IMR-90 (cell line): ENCODE data around the gene GLB1L. TPM values are rescaled to one million over a fixed set of nuclear protein-coding genes. Genes with fewer than 3 reads are reported as not detected.

ENCODE experiments used
- ATAC-seq: fragments of 200-7000 bp; cut with Tn5 transposase; 2 replicates; pipeline ENCODE4 v1.9.1; 2020; ENCODE audit warnings: low read depth, mild to moderate bottlenecking, moderate library complexity
- BruUV-seq: library from RNA; stranded (reverse); fragments of 400-500 nt; replicated peaks from 2 replicates; lab custom pipeline; 2021; lab: Mats Ljungman, UMichigan
- CTCF ChIA-PET: fragments of 300-600 bp; formaldehyde crosslinking; extraction: SDS; loops from one replicate; lab custom pipeline; 2021; ENCODE audit warnings: antibody characterized with exemption; lab: Yijun Ruan, JAX
- POLR2A ChIA-PET: fragments of 300-600 bp; sonication (Branson Sonifier 250); formaldehyde crosslinking; loops from one replicate; lab custom pipeline; 2022; ENCODE audit warnings: antibody characterized with exemption; ENCODE audit not compliant: unreplicated experiment; lab: Charles Lee
- DNase-seq: peaks from one replicate; pipeline ENCODE4 v3.0.0; 2013
- H2AFZ ChIP-seq: replicated peaks from 2 replicates; pipeline ENCODE3; 2013; ENCODE audit warnings: low read length, mild to moderate bottlenecking; ENCODE audit not compliant: poor library complexity
- H2AK5ac ChIP-seq: 2 replicates; pipeline ENCODE4 v1.6.1; 2013; ENCODE audit warnings: low read depth, low read length, inconsistent platforms
- H2AK9ac ChIP-seq: replicated peaks from 2 replicates; pipeline ENCODE3; 2013; ENCODE audit warnings: mild to moderate bottlenecking, low read depth, low read length, moderate library complexity; ENCODE audit not compliant: poor library complexity
- H2BK120ac ChIP-seq: 2 replicates; pipeline ENCODE4 v1.6.1; 2013; ENCODE audit warnings: low read depth, low read length, inconsistent platforms
- H2BK15ac ChIP-seq: 3 replicates; pipeline ENCODE4 v1.6.1; 2013; ENCODE audit warnings: low read depth, low read length, inconsistent platforms
- H2BK20ac ChIP-seq: 2 replicates; pipeline ENCODE4 v1.6.1; 2013; ENCODE audit warnings: low read depth, mild to moderate bottlenecking, inconsistent platforms, low read length, moderate library complexity
- H2BK5ac ChIP-seq: 2 replicates; pipeline ENCODE4 v1.6.1; 2013; ENCODE audit warnings: mild to moderate bottlenecking, low read depth, low read length, inconsistent platforms; ENCODE audit not compliant: poor library complexity, severe bottlenecking
- H3K14ac ChIP-seq: replicated peaks from 2 replicates; pipeline ENCODE4 v1.6.1; 2013; ENCODE audit warnings: low read depth, low read length, inconsistent platforms
- H3K18ac ChIP-seq: 2 replicates; pipeline ENCODE4 v1.6.1; 2013; ENCODE audit warnings: low read depth, low read length, control low read depth
- H3K23ac ChIP-seq: 2 replicates; pipeline ENCODE4 v1.6.1; 2013; ENCODE audit warnings: low read depth, low read length, inconsistent platforms
- H3K27ac ChIP-seq: 2 replicates; pipeline ENCODE4 v1.5.1; 2013; ENCODE audit warnings: mild to moderate bottlenecking, control low read depth, low read length; ENCODE audit not compliant: insufficient read depth
- H3K27me3 ChIP-seq: 2 replicates; pipeline ENCODE4 v1.6.1; 2013; ENCODE audit warnings: low read length; ENCODE audit not compliant: control insufficient read depth, insufficient read depth
- H3K36me3 ChIP-seq: 2 replicates; pipeline ENCODE4 v1.6.1; 2013; ENCODE audit warnings: low read length, mixed read lengths; ENCODE audit not compliant: control insufficient read depth, insufficient read depth
- H3K4ac ChIP-seq: 2 replicates; pipeline ENCODE4 v1.6.1; 2013; ENCODE audit warnings: low read depth, low read length, inconsistent platforms
- H3K4me1 ChIP-seq: 2 replicates; pipeline ENCODE4 v1.6.1; 2013; ENCODE audit warnings: low read length, mixed read lengths; ENCODE audit not compliant: control insufficient read depth, insufficient read depth
- H3K4me2 ChIP-seq: 2 replicates; pipeline ENCODE4 v1.6.1; 2013; ENCODE audit warnings: low read depth, mild to moderate bottlenecking, control low read depth, low read length, moderate library complexity
- H3K4me3 ChIP-seq: 2 replicates; pipeline ENCODE4 v1.5.1; 2013; ENCODE audit warnings: low read depth, mild to moderate bottlenecking, control low read depth, low read length, moderate library complexity; ENCODE audit not compliant: insufficient read depth
- H3K56ac ChIP-seq: 2 replicates; pipeline ENCODE4 v1.6.1; 2013; ENCODE audit warnings: low read length, inconsistent platforms; ENCODE audit not compliant: insufficient read depth; ENCODE audit errors: extremely low read depth
- H3K79me1 ChIP-seq, 2 experiments: 2 replicates each; pipeline ENCODE4 v1.6.1; 2013; ENCODE audit warnings: low read length in 2 of 2, inconsistent platforms in 1 of 2, low read depth in 1 of 2
- H3K9ac ChIP-seq: 2 replicates; pipeline ENCODE4 v1.6.1; 2013; ENCODE audit warnings: low read depth, low read length, control low read depth
- H3K9me1 ChIP-seq: 2 replicates; pipeline ENCODE4 v1.6.1; 2013; ENCODE audit warnings: low read length, inconsistent platforms; ENCODE audit not compliant: insufficient read depth
- H3K9me3 ChIP-seq: 2 replicates; pipeline ENCODE4 v1.6.1; 2013; ENCODE audit warnings: low read length; ENCODE audit not compliant: control insufficient read depth, insufficient read depth
- H4K20me1 ChIP-seq: 2 replicates; pipeline ENCODE4 v1.6.1; 2013; ENCODE audit warnings: low read length, inconsistent platforms; ENCODE audit not compliant: insufficient read depth
- H4K5ac ChIP-seq: 2 replicates; pipeline ENCODE4 v1.6.1; 2013; ENCODE audit warnings: mild to moderate bottlenecking, low read depth, low read length, control low read depth
- H4K8ac ChIP-seq, 2 experiments: 2 replicates each; pipeline ENCODE4 v1.6.1; 2013; ENCODE audit warnings: low read depth in 2 of 2, low read length in 2 of 2, control low read depth in 1 of 2, inconsistent platforms in 1 of 2
- H4K91ac ChIP-seq: 2 replicates; pipeline ENCODE4 v1.6.1; 2013; ENCODE audit warnings: low read depth, low read length, inconsistent platforms; ENCODE audit not compliant: insufficient read depth
- POLR2A ChIP-seq: IDR thresholded peaks from 2 replicates; pipeline ENCODE4 v1.6.1; 2012; ENCODE audit warnings: mild to moderate bottlenecking, low read depth, low read length
- RAD21 ChIP-seq: IDR thresholded peaks from 2 replicates; pipeline ENCODE4 v1.6.1; 2012; ENCODE audit warnings: low read length, improper control_type of control experiment
- WGBS, 2 experiments: methylation state at CpG; one replicate each; pipeline versions ENCODE4 v1.1.5 to v1.1.7; 2013; ENCODE audit warnings: missing lambda C conversion rate in 2 of 2; ENCODE audit not compliant: insufficient read length in 1 of 2; ENCODE audit errors: extremely low coverage in 2 of 2; 5-methylcytosine and 5-hydroxymethylcytosine counted together
- dilution Hi-C: fragments of 300-500 bp; cut with HindIII; formaldehyde crosslinking; loops from one replicate; pipeline ENCODE4 v1.14.3; 2018; ENCODE audit warnings: low sequenced_read_pairs; ENCODE audit not compliant: unreplicated experiment
- in situ Hi-C: fragments of 300-500 bp; cut with MboI; formaldehyde crosslinking; loops from 3 replicates; pipeline ENCODE4 v1.14.3; 2019; ENCODE audit warnings: low sequenced_read_pairs, inconsistent platforms, mixed read lengths
- intact Hi-C: fragments of 100-400 bp; cut with micrococcal nuclease; formaldehyde crosslinking; loops from 2 replicates; pipeline ENCODE4 v1.10.0; 2022
- polyA plus RNA-seq, 3 experiments: library from polyadenylated mRNA; depleted of rRNA; stranded (reverse); fragments of >200 nt; gene quantifications; 2 replicates each; pipeline ENCODE4 v1.2.3, GENCODE V29; 2012; ENCODE audit warnings: low replicate concordance in 1 of 3
- total RNA-seq: library from RNA; depleted of rRNA; stranded (reverse); fragments of >200 nt; gene quantifications from 2 replicates; pipeline ENCODE4 v1.2.3, GENCODE V29; 2012

GLB1L gene
- total and polyA plus RNA-seq, 2 of the 4 experiments (the other 2 are of a cell fraction): 4.1 to 6.2 TPM

- in situ Hi-C loops (no loop called here), intact Hi-C loops (no loop called here), dilution Hi-C loops (no loop called here)
- H4K5ac ChIP-seq: no peak overlapping the region
- no peak for ATAC-seq
- H3K4me2 ChIP-seq: no peak overlapping the region
- H3K9me3 ChIP-seq: no peaks in the 10 kb centered on the region
- peaks cover 52% of the 10 kb centered on the region for H3K36me3 ChIP-seq
- H4K8ac ChIP-seq: no peak overlapping the region
- H3K9ac ChIP-seq: no peak overlapping the region
- no peak overlapping the region for H3K4me3 ChIP-seq
- H3K9me1 ChIP-seq: no peaks in the 10 kb centered on the region
- no peaks in the 10 kb centered on the region for H3K27me3 ChIP-seq
- H3K4ac ChIP-seq: no peak overlapping the region
- H2BK5ac ChIP-seq: no peak overlapping the region
- H3K79me1 ChIP-seq: peaks cover 23 to 29% of the 10 kb centered on the region in 2 experiments
- DNase-seq: no peak
- no peak overlapping the region for H4K91ac ChIP-seq
- no peak overlapping the region for H3K56ac ChIP-seq
- ChIA-PET CTCF (interaction anchor here (0.8 kb wide), 1 partner anchor 11 kb away, joined by 3 read pairs; the partner anchor contains the start of genes GLB1L and STK16), POLR2A (no interaction called here)
- H3K23ac ChIP-seq: no peak overlapping the region
- no peak overlapping the region for H3K18ac ChIP-seq
- TF ChIP-seq RAD21 (no peak), POLR2A (no peak)
- H3K27ac ChIP-seq: no peak overlapping the region
- H2BK20ac ChIP-seq: no peak overlapping the region
- no CpG with 5 or more reads among the region's 3 CpGs for WGBS, 2 experiments
- no peak overlapping the region for H3K14ac ChIP-seq
- H2AFZ ChIP-seq: no peak overlapping the region
- no peaks in the 10 kb centered on the region for H3K4me1 ChIP-seq
- no peak overlapping the region for H2AK9ac ChIP-seq
- H4K20me1 ChIP-seq: no peaks in the 10 kb centered on the region
- no TSS peak for BruUV-seq
- H2BK15ac ChIP-seq: no peak overlapping the region
- no peak overlapping the region for H2BK120ac ChIP-seq
- no peak overlapping the region for H2AK5ac ChIP-seq
These were observed 10.9 kb downstream of the GLB1L start for GRCh38 chr2:219234331-219234730.
